GM12878 (cell line): ENCODE results near the gene OXA1L. TPM values are rescaled to one million over a fixed set of nuclear protein-coding genes. Genes with fewer than 3 reads are reported as not detected.
A peak's percentile ranks its signal among the peaks of the same experiment; 100 is the strongest.

Experiments
- ATAC-seq: fragments of 200-7000 bp; cut with Tn5 transposase; 3 replicates; pipeline ENCODE4 v1.9.1; 2020; ENCODE audit warnings: mild to moderate bottlenecking, moderate library complexity
- BruUV-seq: library from RNA; stranded (reverse); fragments of 400-500 nt; replicated peaks from 2 replicates; lab custom pipeline; 2021; lab: Mats Ljungman, UMichigan
- CTCF ChIA-PET: fragments of 300-600 bp; sonication (Branson Sonifier 250); formaldehyde crosslinking; extraction: SDS; loops from one replicate; lab custom pipeline; 2021; ENCODE audit warnings: inconsistent platforms; lab: Yijun Ruan, JAX
- POLR2A ChIA-PET: fragments of 350-600 bp; formaldehyde crosslinking; extraction: SDS; loops from one replicate; lab custom pipeline; 2021; ENCODE audit warnings: inconsistent platforms; lab: Charles Lee
- RAD21 ChIA-PET: fragments of 300-600 bp; sonication (Branson Sonifier 250); formaldehyde crosslinking; loops from one replicate; lab custom pipeline; 2023; ENCODE audit warnings: antibody characterized with exemption; ENCODE audit not compliant: unreplicated experiment; lab: Charles Lee
- SMC1A ChIA-PET: fragments of 300-600 bp; sonication (Branson Sonifier 250); formaldehyde crosslinking; loops from one replicate; lab custom pipeline; 2023; ENCODE audit not compliant: unreplicated experiment, uncharacterized antibody; lab: Charles Lee
- DNase-seq: peaks from one replicate; pipeline ENCODE4 v3.0.0-alpha.2; 2011; ENCODE audit warnings: low read depth, low spot score
- FAIRE-seq: peaks from 3 replicates; lab custom pipeline; 2011; peaks lifted over from hg19 to GRCh38; lab: Jason Lieb, UNC
- H2AFZ ChIP-seq: 2 replicates; pipeline ENCODE4 v1.6.0; 2011; ENCODE audit warnings: low read depth, low read length, control low read depth; ENCODE audit not compliant: control insufficient read depth
- H3K27ac ChIP-seq: 2 replicates; pipeline ENCODE4 v1.5.1; 2011; ENCODE audit warnings: control low read depth; ENCODE audit not compliant: control insufficient read depth, insufficient read depth
- H3K27me3 ChIP-seq, 2 experiments: replicated peaks in 1 of 2; 2 replicates each; pipeline versions ENCODE4 v1.6.0 to v1.6.1; 2011; ENCODE audit warnings: low read length in 1 of 2; ENCODE audit not compliant: control insufficient read depth in 2 of 2, insufficient read depth in 2 of 2
- H3K36me3 ChIP-seq, 2 experiments: 2 replicates each; pipeline ENCODE4 v1.5.1; 2011; ENCODE audit warnings: low read length in 1 of 2; ENCODE audit not compliant: control insufficient read depth in 2 of 2, insufficient read depth in 2 of 2
- H3K4me1 ChIP-seq: 2 replicates; pipeline ENCODE4 v1.6.1; 2011; ENCODE audit warnings: mild to moderate bottlenecking, low read length, moderate library complexity, mixed read lengths; ENCODE audit not compliant: control insufficient read depth, insufficient read depth
- H3K4me2 ChIP-seq: 2 replicates; pipeline ENCODE4 v1.6.0; 2011; ENCODE audit warnings: control low read depth; ENCODE audit not compliant: control insufficient read depth, insufficient read depth
- H3K4me3 ChIP-seq: fragments of 200-600 bp; sonication (generic); 2 replicates; pipeline ENCODE4 v1.5.1; 2016
- H3K79me2 ChIP-seq: 2 replicates; pipeline ENCODE4 v1.6.0; 2011; ENCODE audit warnings: low read length; ENCODE audit not compliant: control insufficient read depth, insufficient read depth
- H3K9ac ChIP-seq: 2 replicates; pipeline ENCODE4 v1.8.0; 2011; ENCODE audit warnings: low read length, control low read depth, mixed read lengths; ENCODE audit not compliant: control insufficient read depth, insufficient read depth
- H3K9me3 ChIP-seq: replicated peaks from 3 replicates; pipeline ENCODE4 v1.5.1; 2011; ENCODE audit warnings: mild to moderate bottlenecking, low read length; ENCODE audit not compliant: control insufficient read depth, insufficient read depth
- H4K20me1 ChIP-seq: 2 replicates; pipeline ENCODE4 v1.6.0; 2011; ENCODE audit not compliant: control insufficient read depth, insufficient read depth
- CREB1 ChIP-seq: IDR thresholded peaks from 2 replicates; pipeline ENCODE4 v1.6.1; 2012; ENCODE audit warnings: low read depth, mild to moderate bottlenecking, inconsistent platforms
- EGR1 ChIP-seq, 2 experiments: IDR thresholded peaks; 1 replicate in 1 of 2; 2 replicates in 1 of 2; pipeline ENCODE4 v1.6.1; 2011 to 2012; ENCODE audit warnings: low read depth in 2 of 2, low read length in 2 of 2, borderline replicate concordance in 1 of 2, mild to moderate bottlenecking in 1 of 2, moderate library complexity in 1 of 2
- KAT2A ChIP-seq: conservative IDR thresholded peaks from 2 replicates; pipeline ENCODE4 v1.6.1; 2011; ENCODE audit warnings: low read depth, low read length; ENCODE audit not compliant: control insufficient read depth
- MXI1 ChIP-seq: fragments of 150-350 bp; IDR thresholded peaks from 2 replicates; pipeline ENCODE4 v1.6.1; 2011; ENCODE audit warnings: low read depth, mild to moderate bottlenecking, inconsistent platforms, low read length, improper control_type of control experiment
- NR2F1 ChIP-seq: fragments of 450-650 bp; conservative IDR thresholded peaks from 2 replicates; pipeline ENCODE4 v1.6.1; 2017; ENCODE audit warnings: mild to moderate bottlenecking
- WGBS: methylation state at CpG from one replicate; pipeline ENCODE4 v1.1.6; 2016; ENCODE audit warnings: low lambda C conversion rate; ENCODE audit not compliant: insufficient replicate concordance, insufficient coverage; ENCODE audit errors: missing lambda C conversion rate; 5-methylcytosine and 5-hydroxymethylcytosine counted together
- in situ Hi-C: fragments of 300-500 bp; cut with MboI; formaldehyde crosslinking; loops from 9 replicates; pipeline ENCODE4 v1.14.3; 2018; ENCODE audit warnings: mixed read lengths
- intact Hi-C: fragments of 100-400 bp; cut with micrococcal nuclease; formaldehyde crosslinking; loops from one replicate; pipeline ENCODE4 v1.14.2; 2022; ENCODE audit not compliant: unreplicated experiment
- polyA plus RNA-seq, 11 experiments: library from polyadenylated mRNA; depleted of rRNA in 4 of 11; unstranded in 6 of 11; stranded (reverse) in 5 of 11; fragments of >200 nt; fragmentation: Nextera tagmentation in 4 of 11; fragmentation: Illumina TruSeq in 1 of 11; extraction: Ambion mirVana in 4 of 11; extraction: Trizol in 1 of 11; gene quantifications; 1 replicate in 1 of 11; 2 replicates in 10 of 11; pipeline versions ENCODE4 v1.2.1 to v1.2.3, GENCODE V29; 2011 to 2016; ENCODE audit warnings: inconsistent platforms in 2 of 11, missing spikeins in 2 of 11, low read depth in 1 of 11
- total RNA-seq, 4 experiments: library from RNA; depleted of rRNA in 3 of 4; stranded (reverse); fragments of >200 nt in 3 of 4; fragmentation: Illumina TruSeq in 1 of 4; extraction: Trizol in 1 of 4; gene quantifications; 2 replicates each; pipeline versions ENCODE4 v1.2.1 to v1.2.3, GENCODE V29; 2013 to 2021
- TF ChIP-seq, protein P1 (sequence below): fragments of 450-650 bp; conservative IDR thresholded peaks from 2 replicates; pipeline ENCODE4 v1.6.1; 2017; ENCODE audit warnings: mild to moderate bottlenecking, moderate library complexity
- TF ChIP-seq, protein P2 (sequence below): fragments of 150-350 bp; IDR thresholded peaks from 2 replicates; pipeline ENCODE4 v1.6.1; 2016; ENCODE audit warnings: low read depth, low read length

Gene OXA1L
- total and polyA plus RNA-seq, 10 of the 15 experiments (the other 5 are each of a cell fraction or from before 2014, with no cell fraction given), result 105 to 289 (median 146) TPM

DNA sequence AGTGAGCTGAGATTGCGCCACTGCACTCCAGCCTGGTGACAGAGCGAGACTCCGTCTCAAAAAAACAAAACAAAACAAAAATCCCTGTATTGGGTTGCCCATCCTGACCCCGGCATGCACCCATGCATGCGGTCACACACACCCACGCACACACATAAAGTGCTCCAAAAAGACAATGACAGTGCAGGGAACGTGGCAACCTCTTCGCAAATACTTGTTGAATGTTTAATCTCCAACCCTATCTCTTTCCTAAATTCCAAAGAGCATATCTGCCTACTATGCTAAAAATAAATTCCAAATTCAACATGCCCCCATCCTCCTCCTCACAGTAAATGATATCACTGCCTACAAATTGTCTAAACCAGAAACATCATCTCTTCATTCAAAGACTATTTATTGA is 35.2 kb downstream of the OXA1L start:
- DNase-seq (no peak), ATAC-seq (no peak), FAIRE-seq (no peak)
- in situ Hi-C loops, result no loop called here
- H3K9me3 ChIP-seq, result no peaks in the 10 kb centered on the region
- BruUV-seq, result no TSS peak
- H3K79me2 ChIP-seq, result peaks cover 36% of the 10 kb centered on the region
- no peaks in the 10 kb centered on the region for H3K27me3 ChIP-seq
- H3K4me2 ChIP-seq, result no peak overlapping the region; the same call in 1 of the 2 replicates
- peak overlapping the region; percentile 98; the same call in 1 of the 2 replicates for H3K27ac ChIP-seq
- ChIA-PET SMC1A (interaction anchor here (3.7 to 20.3 kb wide), 3 partner anchors 4 to 35 kb away, joined by 16 to 395 read pairs (median 395); partner anchors contain the start of genes OXA1L and SLC7A7), POLR2A (interaction anchor here (0.6 to 17.5 kb wide), 4 partner anchors 8 to 38 kb away, joined by 3 to 245 read pairs (median 24); partner anchors contain the start of gene SLC7A7), CTCF (interaction anchor here (0.6 to 5.8 kb wide), 6 partner anchors 10 to 25 kb away, joined by 3 to 29 read pairs (median 4); no protein-coding TSS in a partner anchor), RAD21 (interaction anchor here (0.8 to 14.2 kb wide), 5 partner anchors 8 to 21 kb away, joined by 3 to 219 read pairs (median 5); no protein-coding TSS in a partner anchor)
- no peaks in the 10 kb centered on the region for H4K20me1 ChIP-seq
- H3K36me3 ChIP-seq, result peaks cover 2% of the 10 kb centered on the region in 2 experiments
- TF ChIP-seq, protein P1, sequence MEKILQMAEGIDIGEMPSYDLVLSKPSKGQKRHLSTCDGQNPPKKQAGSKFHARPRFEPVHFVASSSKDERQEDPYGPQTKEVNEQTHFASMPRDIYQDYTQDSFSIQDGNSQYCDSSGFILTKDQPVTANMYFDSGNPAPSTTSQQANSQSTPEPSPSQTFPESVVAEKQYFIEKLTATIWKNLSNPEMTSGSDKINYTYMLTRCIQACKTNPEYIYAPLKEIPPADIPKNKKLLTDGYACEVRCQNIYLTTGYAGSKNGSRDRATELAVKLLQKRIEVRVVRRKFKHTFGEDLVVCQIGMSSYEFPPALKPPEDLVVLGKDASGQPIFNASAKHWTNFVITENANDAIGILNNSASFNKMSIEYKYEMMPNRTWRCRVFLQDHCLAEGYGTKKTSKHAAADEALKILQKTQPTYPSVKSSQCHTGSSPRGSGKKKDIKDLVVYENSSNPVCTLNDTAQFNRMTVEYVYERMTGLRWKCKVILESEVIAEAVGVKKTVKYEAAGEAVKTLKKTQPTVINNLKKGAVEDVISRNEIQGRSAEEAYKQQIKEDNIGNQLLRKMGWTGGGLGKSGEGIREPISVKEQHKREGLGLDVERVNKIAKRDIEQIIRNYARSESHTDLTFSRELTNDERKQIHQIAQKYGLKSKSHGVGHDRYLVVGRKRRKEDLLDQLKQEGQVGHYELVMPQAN, result no peak
- 0 out of 2 replicates have a peak, but pooled peaks have one; percentile 23 for TF ChIP-seq NR2F1
- TF ChIP-seq CREB1, result no peak
- TF ChIP-seq, protein P2, sequence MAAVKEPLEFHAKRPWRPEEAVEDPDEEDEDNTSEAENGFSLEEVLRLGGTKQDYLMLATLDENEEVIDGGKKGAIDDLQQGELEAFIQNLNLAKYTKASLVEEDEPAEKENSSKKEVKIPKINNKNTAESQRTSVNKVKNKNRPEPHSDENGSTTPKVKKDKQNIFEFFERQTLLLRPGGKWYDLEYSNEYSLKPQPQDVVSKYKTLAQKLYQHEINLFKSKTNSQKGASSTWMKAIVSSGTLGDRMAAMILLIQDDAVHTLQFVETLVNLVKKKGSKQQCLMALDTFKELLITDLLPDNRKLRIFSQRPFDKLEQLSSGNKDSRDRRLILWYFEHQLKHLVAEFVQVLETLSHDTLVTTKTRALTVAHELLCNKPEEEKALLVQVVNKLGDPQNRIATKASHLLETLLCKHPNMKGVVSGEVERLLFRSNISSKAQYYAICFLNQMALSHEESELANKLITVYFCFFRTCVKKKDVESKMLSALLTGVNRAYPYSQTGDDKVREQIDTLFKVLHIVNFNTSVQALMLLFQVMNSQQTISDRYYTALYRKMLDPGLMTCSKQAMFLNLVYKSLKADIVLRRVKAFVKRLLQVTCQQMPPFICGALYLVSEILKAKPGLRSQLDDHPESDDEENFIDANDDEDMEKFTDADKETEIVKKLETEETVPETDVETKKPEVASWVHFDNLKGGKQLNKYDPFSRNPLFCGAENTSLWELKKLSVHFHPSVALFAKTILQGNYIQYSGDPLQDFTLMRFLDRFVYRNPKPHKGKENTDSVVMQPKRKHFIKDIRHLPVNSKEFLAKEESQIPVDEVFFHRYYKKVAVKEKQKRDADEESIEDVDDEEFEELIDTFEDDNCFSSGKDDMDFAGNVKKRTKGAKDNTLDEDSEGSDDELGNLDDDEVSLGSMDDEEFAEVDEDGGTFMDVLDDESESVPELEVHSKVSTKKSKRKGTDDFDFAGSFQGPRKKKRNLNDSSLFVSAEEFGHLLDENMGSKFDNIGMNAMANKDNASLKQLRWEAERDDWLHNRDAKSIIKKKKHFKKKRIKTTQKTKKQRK, result no peak
- no peak for TF ChIP-seq KAT2A
- no peak for TF ChIP-seq MXI1
- 0 out of 3 replicates have a peak, but pooled peaks of 1 of the 2 experiments have one; percentile 9 for TF ChIP-seq EGR1 (IDR thresholded peaks at IDR 0.05; ENCODE audit: borderline replicate concordance in 1 of 2, low read depth in 2 of 2, low read length in 2 of 2)
- H3K4me1 ChIP-seq, result peaks cover 64% of the 10 kb centered on the region
- H3K4me3 ChIP-seq, result no peak overlapping the region
- 35% methylated on average over 8 of the region's 8 CpGs for WGBS
- H3K9ac ChIP-seq, result no peak overlapping the region
- intact Hi-C loops, result no loop called here
- no peak overlapping the region for H2AFZ ChIP-seq
